Spleen (tissue), 11 donors: ENCODE measurements around the gene XRCC4. TPM values are rescaled to one million over a fixed set of nuclear protein-coding genes. Genes with fewer than 3 reads are reported as not detected.

Experiments
- DNase-seq: peaks from one replicate; pipeline ENCODE4 v3.0.0-alpha.2; 2020
- H3K27ac ChIP-seq, 8 donors: fragments of 200-600 bp; sonication (generic) in 7 of 8; 1 replicate in 4 of 8; 2 replicates in 4 of 8; pipeline versions ENCODE4 v1.5.0 to v1.8.0; 2016 to 2021; ENCODE audit warnings: inconsistent platforms in 4 of 8, mild to moderate bottlenecking in 4 of 8, moderate library complexity in 1 of 8
- H3K27me3 ChIP-seq, 7 donors: fragments of 200-600 bp; sonication (generic) in 6 of 7; replicated peaks in 1 of 7; 1 replicate in 4 of 7; 2 replicates in 3 of 7; pipeline versions ENCODE4 v1.5.0 to v1.8.0; 2016 to 2021; ENCODE audit warnings: inconsistent platforms in 3 of 7, mild to moderate bottlenecking in 1 of 7
- H3K36me3 ChIP-seq, 6 donors: fragments of 200-600 bp; sonication (generic) in 5 of 6; 1 replicate in 4 of 6; 2 replicates in 2 of 6; pipeline versions ENCODE4 v1.5.0 to v1.8.0; 2016 to 2021; ENCODE audit warnings: inconsistent platforms in 2 of 6
- H3K4me1 ChIP-seq, 6 donors: fragments of 200-600 bp; sonication (generic) in 5 of 6; 1 replicate in 3 of 6; 2 replicates in 3 of 6; pipeline versions ENCODE4 v1.5.0 to v1.8.0; 2016 to 2021; ENCODE audit warnings: inconsistent platforms in 3 of 6
- H3K4me3 ChIP-seq, 8 donors: fragments of 200-600 bp; sonication (generic) in 7 of 8; 1 replicate in 4 of 8; 2 replicates in 4 of 8; pipeline versions ENCODE4 v1.5.0 to v1.8.0; 2016 to 2021; ENCODE audit warnings: inconsistent platforms in 4 of 8, mild to moderate bottlenecking in 4 of 8, moderate library complexity in 2 of 8
- H3K9me3 ChIP-seq, 8 donors: fragments of 200-600 bp; sonication (generic) in 7 of 8; 1 replicate in 4 of 8; 2 replicates in 4 of 8; pipeline versions ENCODE4 v1.5.0 to v1.8.0; 2016 to 2021; ENCODE audit warnings: inconsistent platforms in 4 of 8
- POLR2A ChIP-seq, 3 donors: fragments of 450-650 bp; IDR thresholded peaks; one replicate each; pipeline ENCODE4 v1.5.1; 2017; ENCODE audit warnings: antibody characterized with exemption in 3 of 3, mild to moderate bottlenecking in 1 of 3
- POLR2AphosphoS5 ChIP-seq, 3 donors: sonication (generic); formaldehyde crosslinking; IDR thresholded peaks; one replicate each; pipeline ENCODE4 v1.5.1; 2017; ENCODE audit warnings: antibody characterized with exemption in 3 of 3
- WGBS, 5 donors: extraction: QIAGEN DNeasy Blood & Tissue Kit in 3 of 5; methylation state at CpG; one replicate each; pipeline versions ENCODE4 v1.1.5 to v1.1.7; 2013 to 2018; 5-methylcytosine and 5-hydroxymethylcytosine counted together
- intact Hi-C: fragments of 100-400 bp; cut with DNase I; formaldehyde crosslinking; loops from one replicate; pipeline ENCODE4 v1.15.0; 2023; ENCODE audit warnings: low total_unique reads
- polyA plus RNA-seq, 3 donors: library from polyadenylated mRNA; stranded (reverse); fragments of 200-250 nt; gene quantifications; one replicate each; pipeline ENCODE4 v1.2.1, GENCODE V29; 2013
- total RNA-seq, 7 donors: library from RNA; depleted of rRNA in 3 of 7; stranded (reverse); fragments of >200 nt in 3 of 7; fragmentation: NEBNext Ultra II Directional in 4 of 7; extraction: Animal tissue kit (Norgen Biotek cat#: 25700) in 4 of 7; gene quantifications; one replicate each; pipeline versions ENCODE4 v1.1.0 to v1.2.1, GENCODE V29; 2016 to 2021
- TF ChIP-seq, protein P1 (sequence below), 11 experiments: fragments of 200-600 bp in 7 of 11; fragments of 450-650 bp in 4 of 11; sonication (generic) in 4 of 11; IDR thresholded peaks in 8 of 11; conservative IDR thresholded peaks in 3 of 11; 1 replicate in 7 of 11; 2 replicates in 4 of 11; pipeline versions ENCODE4 v1.4.0 to v1.8.0; 2016 to 2021; ENCODE audit warnings: antibody characterized with exemption in 11 of 11, inconsistent platforms in 4 of 11, mild to moderate bottlenecking in 1 of 11
- donor health status: healthy with polysubstance abuse.
- donor health status: DM: no; HTN: no; CAD: no; lungs with moderate emphysema.
- donor health status: DM: no; HTN: no; CAD: no.
- donor health status: Bipolar disorder and iron deficiency.
- donor health status: healthy.
- donor health status: DM: no; HTN: no; CAD: no.
- donor health status: DM: yes; HTN: yes; CAD: no.

Gene XRCC4
- total and polyA plus RNA-seq, 10 donors: 4.3 to 14.5 (median 9.6) TPM

DNA sequence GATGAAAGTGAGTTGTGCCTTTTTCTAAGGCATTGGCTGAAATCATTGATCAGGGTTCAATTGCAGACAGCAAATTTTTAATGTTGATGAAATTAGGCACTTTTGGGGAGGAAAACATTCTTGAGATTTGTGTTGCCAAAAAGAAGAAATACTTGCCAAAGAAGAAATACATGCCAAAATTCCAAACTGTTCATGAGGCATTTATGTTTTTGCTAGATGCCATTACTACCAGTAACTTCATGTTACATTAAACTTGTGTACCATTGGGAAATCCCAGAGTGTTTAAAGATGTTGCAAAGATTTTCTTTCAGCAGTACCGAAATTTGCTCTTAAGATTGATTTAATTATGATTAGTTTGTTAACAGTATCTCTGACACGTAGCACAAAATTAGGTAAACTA lies 7.0 kb downstream of the XRCC4 start:
- 89 to 98% (median 93%) methylated on average over 2 of the region's 2 CpGs for WGBS, 5 donors
- no peak for DNase-seq
- TF ChIP-seq, protein P1, sequence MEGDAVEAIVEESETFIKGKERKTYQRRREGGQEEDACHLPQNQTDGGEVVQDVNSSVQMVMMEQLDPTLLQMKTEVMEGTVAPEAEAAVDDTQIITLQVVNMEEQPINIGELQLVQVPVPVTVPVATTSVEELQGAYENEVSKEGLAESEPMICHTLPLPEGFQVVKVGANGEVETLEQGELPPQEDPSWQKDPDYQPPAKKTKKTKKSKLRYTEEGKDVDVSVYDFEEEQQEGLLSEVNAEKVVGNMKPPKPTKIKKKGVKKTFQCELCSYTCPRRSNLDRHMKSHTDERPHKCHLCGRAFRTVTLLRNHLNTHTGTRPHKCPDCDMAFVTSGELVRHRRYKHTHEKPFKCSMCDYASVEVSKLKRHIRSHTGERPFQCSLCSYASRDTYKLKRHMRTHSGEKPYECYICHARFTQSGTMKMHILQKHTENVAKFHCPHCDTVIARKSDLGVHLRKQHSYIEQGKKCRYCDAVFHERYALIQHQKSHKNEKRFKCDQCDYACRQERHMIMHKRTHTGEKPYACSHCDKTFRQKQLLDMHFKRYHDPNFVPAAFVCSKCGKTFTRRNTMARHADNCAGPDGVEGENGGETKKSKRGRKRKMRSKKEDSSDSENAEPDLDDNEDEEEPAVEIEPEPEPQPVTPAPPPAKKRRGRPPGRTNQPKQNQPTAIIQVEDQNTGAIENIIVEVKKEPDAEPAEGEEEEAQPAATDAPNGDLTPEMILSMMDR (IDR thresholded peaks at IDR 0.05 in 8 of 11, conservative IDR thresholded peaks at IDR 0.05 in 3 of 11): no peak
- no peak for TF ChIP-seq POLR2A (IDR thresholded peaks at IDR 0.05)
- TF ChIP-seq POLR2AphosphoS5 (IDR thresholded peaks at IDR 0.05): no peak
- no peak overlapping the region for H3K27ac ChIP-seq
- no peaks in the 10 kb centered on the region for H3K9me3 ChIP-seq
- H3K27me3 ChIP-seq: no peaks in the 10 kb centered on the region
- H3K4me3 ChIP-seq: no peak overlapping the region
- intact Hi-C loops: no loop called here
- no peaks in the 10 kb centered on the region for H3K36me3 ChIP-seq
- H3K4me1 ChIP-seq: no peaks in the 10 kb centered on the region

DNA sequence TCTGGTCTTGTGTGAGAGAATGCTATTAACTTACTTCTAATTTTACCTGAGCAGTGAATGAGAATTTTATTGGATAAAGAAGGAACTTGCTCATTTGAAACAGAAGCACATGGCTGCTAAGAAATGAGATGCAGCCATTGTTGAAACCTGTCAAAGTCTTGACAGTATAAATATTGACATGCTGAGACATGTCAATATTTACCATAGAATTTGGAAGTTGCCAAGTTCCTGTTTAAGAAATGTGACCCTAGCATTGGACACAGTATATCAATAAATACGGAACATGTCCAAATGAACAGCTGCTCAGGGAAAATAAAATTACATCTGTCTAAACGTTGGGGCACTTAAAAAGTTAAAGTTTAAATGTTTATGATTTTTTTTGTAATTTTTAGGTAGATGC lies 7.8 kb downstream of the XRCC4 start:
- intact Hi-C loops: no loop called here
- 79 to 88% (median 86%) methylated on average over 2 of the region's 2 CpGs for WGBS, 5 donors
- Histone ChIP-seq H3K36me3 (no peaks in the 10 kb centered on the region), H3K27ac (no peak overlapping the region), H3K27me3 (no peaks in the 10 kb centered on the region), H3K4me1 (no peaks in the 10 kb centered on the region), H3K4me3 (no peak overlapping the region), H3K9me3 (peaks cover 0 to 3% (median 0%) of the 10 kb centered on the region in 8 donors)
- no peak for TF ChIP-seq POLR2AphosphoS5 (IDR thresholded peaks at IDR 0.05)
- TF ChIP-seq, protein P1 (IDR thresholded peaks at IDR 0.05 in 8 of 11, conservative IDR thresholded peaks at IDR 0.05 in 3 of 11): no peak
- no peak for TF ChIP-seq POLR2A (IDR thresholded peaks at IDR 0.05)
- DNase-seq: no peak

DNA sequence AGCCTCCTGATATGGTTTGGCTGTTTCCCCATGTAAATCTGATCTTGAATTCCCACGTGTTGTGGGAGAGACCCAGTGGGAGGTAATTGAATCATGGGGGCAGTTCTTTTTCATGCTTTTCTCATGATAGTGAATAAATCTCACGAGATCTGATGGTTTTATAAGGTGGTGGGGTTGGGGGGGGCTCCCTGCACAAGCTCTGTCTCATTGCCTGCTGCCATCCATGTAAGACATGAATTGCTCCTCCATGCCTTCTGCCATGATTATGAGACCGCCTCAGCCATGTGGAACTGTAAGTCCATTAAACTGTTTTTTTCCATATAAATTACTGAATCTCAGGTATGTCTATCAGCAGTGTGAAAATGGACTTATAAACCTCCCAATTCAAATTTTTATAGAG lies 12.8 kb downstream of the XRCC4 start:
- peaks cover 0 to 14% (median 0%) of the 10 kb centered on the region in 6 donors for H3K4me1 ChIP-seq
- DNase-seq: no peak
- no peaks in the 10 kb centered on the region for H3K27me3 ChIP-seq
- peaks cover 0 to 47% (median 25%) of the 10 kb centered on the region in 8 donors for H3K9me3 ChIP-seq
- intact Hi-C loops: no loop called here
- no peak overlapping the region for H3K4me3 ChIP-seq
- no peak overlapping the region for H3K27ac ChIP-seq
- 91 to 97% (median 94%) methylated on average over 3 of the region's 3 CpGs for WGBS, 5 donors
- no peak for TF ChIP-seq POLR2AphosphoS5 (IDR thresholded peaks at IDR 0.05)
- no peak for TF ChIP-seq POLR2A (IDR thresholded peaks at IDR 0.05)
- TF ChIP-seq, protein P1 (IDR thresholded peaks at IDR 0.05 in 8 of 11, conservative IDR thresholded peaks at IDR 0.05 in 3 of 11): no peak
- no peaks in the 10 kb centered on the region for H3K36me3 ChIP-seq

DNA sequence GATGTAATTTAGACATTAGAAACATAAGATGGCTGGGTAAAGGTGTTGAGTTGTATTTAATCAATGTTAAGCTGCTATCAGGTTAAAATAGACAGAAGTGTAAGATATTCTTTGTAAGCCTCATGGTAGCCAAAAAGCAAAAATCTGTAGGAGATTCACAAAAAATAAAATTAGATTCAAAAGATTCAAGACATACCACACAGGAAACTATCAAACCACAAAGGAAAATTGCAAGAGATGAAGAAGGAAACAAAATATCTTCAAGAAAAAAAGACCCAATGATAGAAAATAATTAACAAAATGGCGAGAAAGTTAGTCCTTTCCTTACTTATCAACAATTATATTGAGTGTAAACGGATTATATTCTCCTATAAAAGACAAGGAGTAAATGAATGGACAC lies 15.3 kb downstream of the XRCC4 start:
- Histone ChIP-seq H3K27ac (no peak overlapping the region), H3K4me3 (no peak overlapping the region), H3K36me3 (peaks cover 0 to 6% (median 0%) of the 10 kb centered on the region in 6 donors), H3K27me3 (no peaks in the 10 kb centered on the region), H3K4me1 (peaks cover 0 to 14% (median 0%) of the 10 kb centered on the region in 6 donors), H3K9me3 (peaks cover 0 to 47% (median 25%) of the 10 kb centered on the region in 8 donors)
- 67 to 81% (median 77%) methylated on average over 2 of the region's 2 CpGs for WGBS, 5 donors
- intact Hi-C loops: no loop called here
- DNase-seq: no peak
- TF ChIP-seq, protein P1 (IDR thresholded peaks at IDR 0.05 in 8 of 11, conservative IDR thresholded peaks at IDR 0.05 in 3 of 11): no peak
- TF ChIP-seq POLR2A (IDR thresholded peaks at IDR 0.05): no peak
- no peak for TF ChIP-seq POLR2AphosphoS5 (IDR thresholded peaks at IDR 0.05)
